HG02885 (cell line): ENCODE data around the gene GABARAP.

Experiments used
- ATAC-seq: cut with Tn5 transposase; IDR thresholded peaks from one replicate; pipeline ENCODE4 v1.9.1; 2021; ENCODE audit warnings: mild to moderate bottlenecking; ENCODE audit not compliant: unreplicated experiment, poor library complexity

Gene GABARAP

GRCh38 chr17:7241783-7242716, at the start of gene GABARAP:
Gene GABARAP, minus strand, starts transcription at chr17:7242449. Its CDS starts 119 bp downstream, at chr17:7242330.
- peak; percentile 39 for ATAC-seq

- ATAC-seq = no peak
These were observed 48.4 kb upstream of the GABARAP start for GRCh38 chr17:7290685-7291084.

GRCh38 chr17:7290166-7290565, 47.9 kb upstream of the GABARAP start:
- no peak for ATAC-seq

GRCh38 chr17:7289256-7290032, 47.2 kb upstream of the GABARAP start:
- no peak for ATAC-seq

- ATAC-seq = no peak
These were observed 43.4 kb upstream of the GABARAP start for GRCh38 chr17:7285679-7286078.

- ATAC-seq = no peak
These were observed 42.7 kb upstream of the GABARAP start for GRCh38 chr17:7284911-7285310.

GRCh38 chr17:7283471-7284216, 41.4 kb upstream of the GABARAP start:
- ATAC-seq = no peak

GRCh38 chr17:7282752-7283321, 40.6 kb upstream of the GABARAP start:
- ATAC-seq = no peak

- no peak for ATAC-seq
These were observed 39.9 kb upstream of the GABARAP start for GRCh38 chr17:7281953-7282751.

GRCh38 chr17:7281074-7281952, 39.1 kb upstream of the GABARAP start, which contains the start of gene SLC2A4:
Gene SLC2A4, plus strand, starts transcription at chr17:7281718. Its CDS starts 217 bp downstream, at chr17:7281935.
- ATAC-seq = peak; percentile 72

- ATAC-seq = peak; percentile 67
These were observed 38.3 kb upstream of the GABARAP start for GRCh38 chr17:7280519-7281073.

- no peak for ATAC-seq
These were observed 37.2 kb upstream of the GABARAP start for GRCh38 chr17:7279448-7279847.

GRCh38 chr17:7266784-7267183, 24.5 kb upstream of the GABARAP start:
- ATAC-seq = no peak

GRCh38 chr17:7263801-7264078, 21.5 kb upstream of the GABARAP start:
- ATAC-seq = no peak

GRCh38 chr17:7262935-7263800, 20.9 kb upstream of the GABARAP start:
- ATAC-seq = no peak

- no peak for ATAC-seq
These were observed 20.1 kb upstream of the GABARAP start, which contains the start of gene CLDN7 for GRCh38 chr17:7262192-7262934. Gene CLDN7, minus strand, starts transcription at chr17:7262478. Its CDS starts 435 bp downstream, at chr17:7262043.
